ENCODE data around the gene RBM33.
A peak's percentile ranks its signal among the peaks of the same experiment; 100 is the strongest.
"Not testable (repeated sequence)": the region's sequence is repeated elsewhere in the genome, so short reads cannot be mapped to it uniquely, and the experiment has no call there.

Gene RBM33, protein sequence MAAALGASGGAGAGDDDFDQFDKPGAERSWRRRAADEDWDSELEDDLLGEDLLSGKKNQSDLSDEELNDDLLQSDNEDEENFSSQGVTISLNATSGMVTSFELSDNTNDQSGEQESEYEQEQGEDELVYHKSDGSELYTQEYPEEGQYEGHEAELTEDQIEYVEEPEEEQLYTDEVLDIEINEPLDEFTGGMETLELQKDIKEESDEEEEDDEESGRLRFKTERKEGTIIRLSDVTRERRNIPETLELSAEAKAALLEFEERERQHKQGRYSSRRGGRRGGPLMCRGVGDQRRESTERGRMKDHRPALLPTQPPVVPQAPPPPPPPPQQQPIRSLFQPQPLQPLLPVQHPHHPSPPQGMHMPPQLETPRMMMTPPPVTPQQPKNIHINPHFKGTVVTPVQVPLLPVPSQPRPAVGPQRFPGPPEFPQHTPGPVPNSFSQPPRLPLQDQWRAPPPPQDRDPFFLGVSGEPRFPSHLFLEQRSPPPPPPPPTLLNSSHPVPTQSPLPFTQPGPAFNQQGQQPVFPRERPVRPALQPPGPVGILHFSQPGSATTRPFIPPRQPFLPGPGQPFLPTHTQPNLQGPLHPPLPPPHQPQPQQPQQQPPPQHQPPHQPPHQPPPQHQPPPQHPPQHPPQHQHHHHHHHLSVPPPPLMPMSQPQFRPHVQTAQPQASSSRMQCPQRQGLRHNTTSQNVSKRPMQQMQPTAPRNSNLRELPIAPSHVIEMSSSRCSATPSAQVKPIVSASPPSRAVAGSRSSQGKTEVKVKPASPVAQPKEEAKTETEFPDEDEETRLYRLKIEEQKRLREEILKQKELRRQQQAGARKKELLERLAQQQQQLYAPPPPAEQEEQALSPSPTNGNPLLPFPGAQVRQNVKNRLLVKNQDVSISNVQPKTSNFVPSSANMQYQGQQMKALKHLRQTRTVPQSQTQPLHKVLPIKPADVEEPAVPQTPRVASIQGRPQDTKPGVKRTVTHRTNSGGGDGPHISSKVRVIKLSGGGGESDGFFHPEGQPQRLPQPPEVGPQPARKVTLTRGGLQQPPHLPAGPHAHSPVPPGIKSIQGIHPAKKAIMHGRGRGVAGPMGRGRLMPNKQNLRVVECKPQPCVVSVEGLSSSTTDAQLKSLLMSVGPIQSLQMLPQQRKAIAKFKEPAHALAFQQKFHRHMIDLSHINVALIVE

DNA sequence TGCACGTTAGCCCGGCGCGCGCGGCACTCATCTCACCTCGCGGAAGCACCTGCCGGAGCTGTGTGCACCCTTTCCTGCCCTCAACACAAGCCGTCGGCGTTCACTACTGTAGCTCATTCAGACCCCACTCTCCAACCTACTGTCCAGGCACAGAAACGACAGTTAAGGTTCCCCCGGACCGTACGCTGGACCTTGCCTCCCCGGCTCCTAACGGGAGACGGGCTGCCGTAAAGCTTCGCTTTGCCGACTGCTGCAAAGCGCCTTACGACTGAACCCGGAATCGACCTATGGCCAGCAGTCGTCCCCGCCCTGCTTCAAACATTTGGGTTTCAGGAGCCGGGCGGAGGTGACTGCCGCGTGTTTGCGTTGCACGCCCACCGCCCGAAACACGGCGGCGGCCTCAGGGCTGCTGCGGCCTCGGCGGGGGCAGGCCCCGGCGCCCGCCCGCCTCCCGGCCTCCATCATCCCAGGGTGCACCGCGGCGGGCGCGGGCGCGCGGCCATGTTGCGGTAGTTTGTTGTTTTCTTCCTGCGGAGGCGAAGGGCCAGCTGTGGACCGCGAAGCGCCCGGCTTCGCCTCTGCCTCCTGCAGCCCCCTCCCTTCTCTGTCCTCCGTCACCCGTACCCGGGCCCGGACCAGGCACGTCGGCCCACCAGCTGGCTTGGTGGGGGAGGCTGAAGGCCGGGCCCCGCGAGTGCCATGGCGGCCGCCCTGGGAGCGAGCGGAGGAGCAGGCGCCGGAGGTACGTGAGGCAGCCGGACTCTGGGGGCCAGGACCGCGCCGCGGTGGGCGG, at the start of gene RBM33:
Gene RBM33, plus strand, starts transcription at position 484 of the 793 bp plus-strand sequence. Its CDS starts 216 bp downstream, at position 700.
- DNase-seq (ENCODE audit: low read depth, low spot score) = peak; percentile 63

DNA sequence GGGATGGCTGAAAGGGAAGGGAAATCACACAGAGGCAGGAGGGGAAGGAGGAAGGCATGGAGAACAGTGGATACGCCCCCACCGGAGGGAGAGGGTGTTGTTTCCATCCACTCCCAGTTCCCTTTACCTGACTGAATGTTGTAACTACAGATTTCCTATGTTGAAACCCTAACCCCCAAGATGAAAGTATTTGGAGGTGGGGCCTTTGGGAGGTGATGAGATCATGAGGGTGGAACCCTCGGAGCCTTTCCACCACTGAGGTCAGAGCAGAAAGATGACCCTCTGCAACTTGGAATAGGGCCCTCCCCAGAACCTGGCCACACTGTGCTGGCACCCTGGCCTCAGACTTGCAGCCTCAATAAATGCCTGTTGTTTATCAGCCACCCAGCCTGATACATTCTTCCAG, 49.5 kb upstream of the RBM33 start:
- no peak for DNase-seq (ENCODE audit: low read depth, low spot score)

GRCh38 chr7:155597753-155598140, 46.7 kb upstream of the RBM33 start:
- DNase-seq (ENCODE audit: low read depth, low spot score) = no peak

GRCh38 chr7:155598810-155599210, 45.7 kb upstream of the RBM33 start:
- peak; percentile 24 for DNase-seq (ENCODE audit: low read depth, low spot score)

GRCh38 chr7:155602156-155602555, 42.3 kb upstream of the RBM33 start:
- DNase-seq (ENCODE audit: low read depth, low spot score) = no peak

DNA sequence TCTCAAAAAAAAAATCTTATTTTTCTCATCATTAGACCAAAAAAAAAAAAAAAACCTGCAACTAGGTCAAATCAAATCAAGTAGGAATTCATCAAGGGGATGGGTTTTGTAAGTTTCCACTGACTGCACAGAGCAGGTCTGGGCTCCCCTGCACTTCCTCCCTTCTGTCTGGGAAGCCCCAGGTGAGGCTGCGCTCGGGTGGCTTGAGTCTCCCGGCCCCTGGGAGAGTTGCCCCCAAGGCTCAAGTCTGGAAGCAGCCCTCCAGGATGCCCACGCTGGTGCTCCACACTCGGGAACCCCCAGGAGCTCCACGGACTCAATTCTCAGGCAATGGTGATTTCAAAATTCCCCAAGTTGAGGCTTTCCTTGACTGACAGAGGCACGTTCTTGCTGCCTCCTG, 41.7 kb upstream of the RBM33 start:
- DNase-seq (ENCODE audit: low read depth, low spot score) = no peak

- DNase-seq (ENCODE audit: low read depth, low spot score) = no peak
Observed at GRCh38 chr7:155603205-155603857, 41.1 kb upstream of the RBM33 start.

- DNase-seq (ENCODE audit: low read depth, low spot score) = no peak
Observed at GRCh38 chr7:155603858-155604503, 40.5 kb upstream of the RBM33 start.

GRCh38 chr7:155604504-155604997, 39.9 kb upstream of the RBM33 start:
- DNase-seq (ENCODE audit: low read depth, low spot score) = no peak

DNA sequence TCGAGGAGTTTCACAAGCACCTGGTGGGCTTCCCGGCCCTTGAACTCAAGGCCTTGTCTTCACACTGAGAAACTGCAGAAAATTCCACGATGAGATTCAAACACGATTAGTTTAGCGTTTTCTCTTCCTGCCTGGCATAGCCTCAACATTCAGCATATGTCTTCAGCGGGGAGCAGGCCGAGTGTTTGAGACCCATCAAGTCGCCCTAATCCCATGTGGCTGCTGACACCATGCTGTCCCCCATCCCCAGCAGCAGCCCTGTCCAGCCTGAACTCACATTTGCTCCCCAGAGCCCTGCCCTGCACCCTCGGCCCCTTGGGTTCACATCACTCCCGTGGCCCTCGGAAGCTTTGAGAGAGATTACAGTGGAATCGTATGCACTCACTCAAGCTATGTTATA, 35.3 kb upstream of the RBM33 start:
- DNase-seq (ENCODE audit: low read depth, low spot score) = no peak

DNA sequence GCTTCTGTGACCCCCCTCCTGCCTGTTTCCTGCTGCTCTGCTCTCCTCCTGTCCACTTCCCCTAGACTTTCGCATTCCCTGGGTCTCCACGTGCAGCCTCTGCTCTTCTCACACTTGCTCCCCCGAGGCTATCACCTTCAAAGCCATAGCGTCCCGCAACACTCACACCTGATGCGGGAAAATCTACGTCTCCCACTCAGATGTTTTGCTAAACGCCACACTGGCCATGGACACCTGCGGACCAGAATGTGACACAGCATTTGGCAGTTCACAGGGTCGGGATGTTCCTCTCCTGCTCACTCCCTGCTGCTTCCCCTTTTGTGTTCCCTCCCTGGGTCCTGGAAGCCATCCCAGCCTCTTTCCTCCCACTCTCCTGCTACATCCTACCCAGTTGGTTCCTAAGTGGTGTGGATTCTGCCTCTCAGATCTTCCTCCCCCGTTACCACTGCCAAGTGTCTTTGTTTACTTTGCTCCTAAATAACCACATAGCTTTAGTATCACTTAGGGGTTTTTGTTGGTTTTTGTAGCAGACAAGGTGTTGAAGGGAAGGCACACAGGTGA, 33.7 kb upstream of the RBM33 start:
- no peak for DNase-seq (ENCODE audit: low read depth, low spot score)

DNA sequence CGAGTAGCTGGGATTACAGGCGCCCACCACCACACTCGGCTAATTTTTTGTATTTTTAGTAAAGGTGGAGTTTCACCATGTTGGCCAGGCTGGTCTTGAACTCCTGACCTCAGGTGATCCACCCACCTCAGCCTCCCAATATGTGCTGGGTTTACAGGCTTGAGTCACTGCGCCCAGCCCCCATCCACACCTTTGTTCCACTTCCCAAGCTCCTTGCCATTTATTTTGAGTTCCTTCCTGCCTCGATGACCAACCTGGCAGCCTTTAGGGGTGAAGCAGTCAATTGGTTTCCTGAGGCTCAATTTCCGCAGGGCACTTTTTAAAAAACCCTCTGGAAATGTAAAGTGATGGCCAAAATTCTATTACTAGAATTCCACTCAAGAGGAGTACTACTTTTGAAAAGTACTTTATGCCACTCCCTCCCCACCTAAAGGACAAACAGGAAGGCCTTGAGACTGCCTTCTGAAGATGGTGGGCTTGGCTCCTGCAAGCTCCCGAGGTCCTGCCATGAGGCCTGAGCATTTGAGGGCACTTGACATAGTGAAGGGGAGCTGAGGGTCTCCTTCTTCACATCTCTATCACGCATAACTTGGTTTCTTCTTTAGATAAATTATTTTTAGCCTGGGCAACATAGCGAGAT, 32.5 kb upstream of the RBM33 start:
- no peak for DNase-seq (ENCODE audit: low read depth, low spot score)

GRCh38 chr7:155612658-155613057, 31.8 kb upstream of the RBM33 start:
- no peak for DNase-seq (ENCODE audit: low read depth, low spot score)

- not testable (repeated sequence) for DNase-seq (ENCODE audit: low read depth, low spot score)
Observed at GRCh38 chr7:155615085-155615484, 29.4 kb upstream of the RBM33 start.

GRCh38 chr7:155618708-155619633, 25.5 kb upstream of the RBM33 start:
- DNase-seq (ENCODE audit: low read depth, low spot score) = no peak

DNA sequence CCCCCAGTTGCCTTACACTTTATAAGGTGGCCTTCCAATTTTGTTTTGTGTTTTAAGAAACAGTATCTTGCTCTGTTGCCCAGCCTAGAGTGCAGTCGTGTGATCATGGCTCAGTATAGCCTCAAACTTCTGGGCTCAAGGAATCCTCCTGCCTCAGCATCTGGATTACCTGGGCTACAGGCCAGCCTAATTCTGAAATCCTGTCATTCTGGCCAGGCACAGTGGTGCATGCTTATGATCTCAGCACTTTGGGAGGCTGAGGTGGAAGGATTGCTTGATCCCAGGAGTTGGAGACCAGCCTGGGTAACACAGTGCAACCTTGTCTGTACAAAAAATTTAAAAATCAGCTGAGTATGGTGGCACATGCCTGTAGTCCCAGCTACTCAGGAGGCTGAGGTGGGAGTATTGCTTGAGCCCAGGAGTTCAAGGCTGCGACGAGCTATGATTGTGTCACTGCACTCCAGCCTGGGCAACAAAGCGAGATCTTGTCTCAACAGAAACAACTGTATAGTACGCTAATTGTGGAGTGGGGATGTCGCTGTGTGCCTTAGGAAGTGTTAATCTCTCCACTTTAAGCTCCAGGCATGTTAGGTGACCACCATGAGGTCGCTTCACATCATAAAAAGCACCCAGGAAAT, 24.7 kb upstream of the RBM33 start:
- no peak for DNase-seq (ENCODE audit: low read depth, low spot score)

GRCh38 chr7:155620497-155620896, 24.0 kb upstream of the RBM33 start:
- DNase-seq (ENCODE audit: low read depth, low spot score) = no peak
